RWPE1 (cell line): Measurements from ENCODE around the gene SLAMF9.

Experiments
- CTCF ChIA-PET: fragments of 350-600 bp; sonication (Branson Sonifier 250); formaldehyde crosslinking; extraction: SDS; loops from one replicate; lab custom pipeline; 2021; lab: Yijun Ruan, JAX
- POLR2A ChIA-PET: fragments of 400-600 bp; formaldehyde crosslinking; extraction: SDS; loops from one replicate; lab custom pipeline; 2020; ENCODE audit warnings: antibody characterized with exemption; ENCODE audit not compliant: low non-redundant PET; lab: Yijun Ruan, JAX
- DNase-seq: peaks from one replicate; pipeline ENCODE4 v3.0.0; 2012; ENCODE audit warnings: low spot score
- H3K27ac ChIP-seq: fragments of 450-650 bp; 2 replicates; pipeline ENCODE4 v1.5.1; 2017
- CTCF ChIP-seq: fragments of 450-650 bp; conservative IDR thresholded peaks from 2 replicates; pipeline ENCODE4 v1.5.1; 2017; ENCODE audit warnings: low read depth, mild to moderate bottlenecking

Gene SLAMF9

GRCh38 chr1:159923203-159924024 lies 30.6 kb downstream of the SLAMF9 start:
- DNase-seq, result peak; percentile 89
- peak overlapping the region; percentile 99 for H3K27ac ChIP-seq
- TF ChIP-seq CTCF, result no peak
- ChIA-PET CTCF (interaction anchor here (0.6 to 2.7 kb wide), 8 partner anchors 13 to 230 kb away, joined by 3 to 9 read pairs (median 4); no protein-coding TSS in a partner anchor), POLR2A (interaction anchor here (0.6 to 1.3 kb wide), 3 partner anchors 21 to 1416 kb away, joined by 3 to 5 read pairs (median 4); no protein-coding TSS in a partner anchor)

GRCh38 chr1:159922511-159923202 lies 31.4 kb downstream of the SLAMF9 start:
- POLR2A ChIA-PET, result interaction anchor here (0.6 to 1.3 kb wide), 2 partner anchors 30 to 1417 kb away, joined by 4 to 5 read pairs; no protein-coding TSS in a partner anchor
- CTCF ChIA-PET, result interaction anchor here (1.6 to 2.7 kb wide), 2 partner anchors 29 to 85 kb away, joined by 8 to 11 read pairs; no protein-coding TSS in a partner anchor
- peak overlapping the region; percentile 99 for H3K27ac ChIP-seq
- no peak for TF ChIP-seq CTCF
- DNase-seq, result no peak

DNA sequence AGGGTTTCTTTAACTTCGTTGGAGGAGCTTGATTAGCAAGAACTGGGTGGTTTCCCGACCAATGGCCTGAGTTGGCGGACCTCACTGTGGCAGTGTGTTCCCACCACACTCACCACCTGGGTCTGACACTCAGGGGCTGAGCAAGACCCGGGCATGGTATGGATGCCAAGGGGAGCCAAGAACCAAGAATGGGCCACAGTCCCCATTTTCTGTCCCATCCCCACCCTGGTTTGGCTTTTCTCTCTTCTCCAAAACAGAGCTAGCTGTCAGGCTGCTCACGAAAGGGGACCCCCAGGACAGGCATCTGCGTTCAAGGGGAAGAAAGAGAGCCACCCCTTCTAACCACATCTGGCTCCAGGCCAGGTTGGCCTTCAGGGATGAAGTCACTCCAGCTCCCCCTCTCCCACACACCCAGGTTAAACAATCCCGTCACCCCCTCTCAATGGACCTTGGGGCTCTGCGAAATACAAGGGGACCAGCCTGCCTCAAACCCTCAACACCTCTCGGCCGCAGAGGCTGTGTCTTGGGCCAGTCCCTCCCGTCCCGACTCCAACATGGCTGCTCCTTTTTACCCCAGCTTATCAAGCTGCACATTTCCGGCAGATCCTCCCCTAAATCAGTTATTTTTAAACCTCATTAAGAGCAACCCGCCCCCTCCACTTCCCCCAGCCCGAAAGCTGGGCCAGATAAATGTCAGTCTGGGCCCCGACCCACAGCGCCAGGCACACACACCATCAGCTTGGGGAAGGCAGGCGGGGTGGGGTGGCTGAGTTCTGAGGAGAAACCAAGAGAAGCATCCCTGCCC lies 32.1 kb downstream of the SLAMF9 start:
- H3K27ac ChIP-seq, result peak overlapping the region; percentile 99
- TF ChIP-seq CTCF, result no peak
- ChIA-PET POLR2A (no interaction called here), CTCF (interaction anchor here (0.5 to 1.6 kb wide), 2 partner anchors 30 to 86 kb away, joined by 3 to 11 read pairs; no protein-coding TSS in a partner anchor)
- DNase-seq, result no peak

- POLR2A ChIA-PET, result no interaction called here
- TF ChIP-seq CTCF, result no peak
- CTCF ChIA-PET, result interaction anchor here (1.6 kb wide), 1 partner anchor 86 kb away, joined by 11 read pairs; no protein-coding TSS in a partner anchor
- no peak for DNase-seq
- peak overlapping the region; percentile 99 for H3K27ac ChIP-seq
Measured at GRCh38 chr1:159921251-159921650, 32.8 kb downstream of the SLAMF9 start.

DNA sequence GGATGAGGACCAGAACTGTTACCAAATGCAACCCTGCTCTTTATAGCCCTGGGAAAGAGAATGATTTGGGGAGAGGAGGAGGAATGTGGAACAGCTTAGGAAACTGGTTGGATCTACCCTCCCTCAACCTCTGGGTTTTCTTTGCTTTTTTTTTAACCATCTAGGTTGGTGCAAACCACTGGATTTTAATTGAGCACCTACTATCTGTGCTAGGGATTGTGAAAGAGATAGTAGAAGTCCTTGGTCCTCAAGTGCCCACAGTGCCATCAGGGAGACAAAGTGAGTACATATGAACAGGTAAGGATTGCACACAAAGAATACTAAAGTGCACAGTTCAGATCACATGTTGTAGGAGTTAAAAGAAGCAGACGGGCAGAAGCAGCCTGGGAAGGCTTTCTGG lies 33.4 kb downstream of the SLAMF9 start:
- TF ChIP-seq CTCF, result no peak
- ChIA-PET CTCF (no interaction called here), POLR2A (no interaction called here)
- peak overlapping the region; percentile 89 for H3K27ac ChIP-seq
- DNase-seq, result no peak
